IPS DF 19.7 (cell line): Measurements from ENCODE around the gene DNAH11.
"Not testable (repeated sequence)": the region's sequence is repeated elsewhere in the genome, so short reads cannot be mapped to it uniquely, and the experiment has no call there.

Experiments used
- DNase-seq: peaks from one replicate; pipeline ENCODE4 v3.0.0-alpha.2; 2013; ENCODE audit warnings: low read depth, low spot score

The DNAH11 gene

GRCh38 chr7:21922605-21923004, 379.8 kb downstream of the DNAH11 start:
- no peak for DNase-seq

GRCh38 chr7:21923658-21924057, 380.8 kb downstream of the DNAH11 start:
- DNase-seq: no peak

- no peak for DNase-seq
These were observed 383.6 kb downstream of the DNAH11 start for GRCh38 chr7:21926448-21926847.

- DNase-seq: no peak
These were observed 384.9 kb downstream of the DNAH11 start for GRCh38 chr7:21927693-21928092.

GRCh38 chr7:21933293-21933692, 390.5 kb downstream of the DNAH11 start:
- DNase-seq: not testable (repeated sequence)

GRCh38 chr7:21934808-21935207, 392.0 kb downstream of the DNAH11 start:
- DNase-seq: no peak

GRCh38 chr7:21938463-21938862, 395.6 kb downstream of the DNAH11 start:
- DNase-seq: no peak

GRCh38 chr7:21939136-21939857, 396.5 kb downstream of the DNAH11 start:
- no peak for DNase-seq

GRCh38 chr7:21939858-21940372, 397.1 kb downstream of the DNAH11 start:
- no peak for DNase-seq

GRCh38 chr7:21941611-21942141, 398.8 kb downstream of the DNAH11 start:
- no peak for DNase-seq

GRCh38 chr7:21942955-21943354, 400.1 kb downstream of the DNAH11 start:
- DNase-seq: no peak

GRCh38 chr7:21943436-21943835, 400.6 kb downstream of the DNAH11 start:
- DNase-seq: no peak

GRCh38 chr7:21944616-21945453, 402.0 kb downstream of the DNAH11 start:
- no peak for DNase-seq

GRCh38 chr7:21945454-21946221, 402.8 kb downstream of the DNAH11 start, which contains the start of gene CDCA7L:
TSS of gene CDCA7L (minus strand) at chr7:21945899. CDS start at chr7:21945804, 95 bp downstream.
- no peak for DNase-seq

- no peak for DNase-seq
These were observed 403.4 kb downstream of the DNAH11 start for GRCh38 chr7:21946222-21946709.

GRCh38 chr7:21947056-21947455, 404.2 kb downstream of the DNAH11 start:
- no peak for DNase-seq

GRCh38 chr7:21947946-21948345, 405.1 kb downstream of the DNAH11 start:
- DNase-seq: no peak

- DNase-seq: no peak
These were observed 405.5 kb downstream of the DNAH11 start for GRCh38 chr7:21948364-21948763.

- no peak for DNase-seq
These were observed 406.2 kb downstream of the DNAH11 start for GRCh38 chr7:21948887-21949540.
